GM12878 (cell line): ENCODE data around the gene RERGL. TPM values are rescaled to one million over a fixed set of nuclear protein-coding genes. Genes with fewer than 3 reads are reported as not detected.

ENCODE experiments used
- ATAC-seq: fragments of 200-7000 bp; cut with Tn5 transposase; 3 replicates; pipeline ENCODE4 v1.9.1; 2020; ENCODE audit warnings: mild to moderate bottlenecking, moderate library complexity
- BruUV-seq: library from RNA; stranded (reverse); fragments of 400-500 nt; replicated peaks from 2 replicates; lab custom pipeline; 2021; lab: Mats Ljungman, UMichigan
- CTCF ChIA-PET: fragments of 300-600 bp; sonication (Branson Sonifier 250); formaldehyde crosslinking; extraction: SDS; loops from one replicate; lab custom pipeline; 2021; ENCODE audit warnings: inconsistent platforms; lab: Yijun Ruan, JAX
- POLR2A ChIA-PET: fragments of 350-600 bp; formaldehyde crosslinking; extraction: SDS; loops from one replicate; lab custom pipeline; 2021; ENCODE audit warnings: inconsistent platforms; lab: Charles Lee
- RAD21 ChIA-PET: fragments of 300-600 bp; sonication (Branson Sonifier 250); formaldehyde crosslinking; loops from one replicate; lab custom pipeline; 2023; ENCODE audit warnings: antibody characterized with exemption; ENCODE audit not compliant: unreplicated experiment; lab: Charles Lee
- SMC1A ChIA-PET: fragments of 300-600 bp; sonication (Branson Sonifier 250); formaldehyde crosslinking; loops from one replicate; lab custom pipeline; 2023; ENCODE audit not compliant: unreplicated experiment, uncharacterized antibody; lab: Charles Lee
- DNase-seq: peaks from one replicate; pipeline ENCODE4 v3.0.0-alpha.2; 2011; ENCODE audit warnings: low read depth, low spot score
- FAIRE-seq: peaks from 3 replicates; lab custom pipeline; 2011; peaks lifted over from hg19 to GRCh38; lab: Jason Lieb, UNC
- H2AFZ ChIP-seq: 2 replicates; pipeline ENCODE4 v1.6.0; 2011; ENCODE audit warnings: low read depth, low read length, control low read depth; ENCODE audit not compliant: control insufficient read depth
- H3K27ac ChIP-seq: 2 replicates; pipeline ENCODE4 v1.5.1; 2011; ENCODE audit warnings: control low read depth; ENCODE audit not compliant: control insufficient read depth, insufficient read depth
- H3K27me3 ChIP-seq, 2 experiments: replicated peaks in 1 of 2; 2 replicates each; pipeline versions ENCODE4 v1.6.0 to v1.6.1; 2011; ENCODE audit warnings: low read length in 1 of 2; ENCODE audit not compliant: control insufficient read depth in 2 of 2, insufficient read depth in 2 of 2
- H3K36me3 ChIP-seq, 2 experiments: 2 replicates each; pipeline ENCODE4 v1.5.1; 2011; ENCODE audit warnings: low read length in 1 of 2; ENCODE audit not compliant: control insufficient read depth in 2 of 2, insufficient read depth in 2 of 2
- H3K4me1 ChIP-seq: 2 replicates; pipeline ENCODE4 v1.6.1; 2011; ENCODE audit warnings: mild to moderate bottlenecking, low read length, moderate library complexity, mixed read lengths; ENCODE audit not compliant: control insufficient read depth, insufficient read depth
- H3K4me2 ChIP-seq: 2 replicates; pipeline ENCODE4 v1.6.0; 2011; ENCODE audit warnings: control low read depth; ENCODE audit not compliant: control insufficient read depth, insufficient read depth
- H3K4me3 ChIP-seq: fragments of 200-600 bp; sonication (generic); 2 replicates; pipeline ENCODE4 v1.5.1; 2016
- H3K79me2 ChIP-seq: 2 replicates; pipeline ENCODE4 v1.6.0; 2011; ENCODE audit warnings: low read length; ENCODE audit not compliant: control insufficient read depth, insufficient read depth
- H3K9ac ChIP-seq: 2 replicates; pipeline ENCODE4 v1.8.0; 2011; ENCODE audit warnings: low read length, control low read depth, mixed read lengths; ENCODE audit not compliant: control insufficient read depth, insufficient read depth
- H3K9me3 ChIP-seq: replicated peaks from 3 replicates; pipeline ENCODE4 v1.5.1; 2011; ENCODE audit warnings: mild to moderate bottlenecking, low read length; ENCODE audit not compliant: control insufficient read depth, insufficient read depth
- H4K20me1 ChIP-seq: 2 replicates; pipeline ENCODE4 v1.6.0; 2011; ENCODE audit not compliant: control insufficient read depth, insufficient read depth
- BACH1 ChIP-seq: fragments of 450-650 bp; IDR thresholded peaks from 2 replicates; pipeline ENCODE4 v1.6.1; 2017; ENCODE audit warnings: mild to moderate bottlenecking, borderline replicate concordance
- BRCA1 ChIP-seq: IDR thresholded peaks from 2 replicates; pipeline ENCODE4 v1.6.1; 2011; ENCODE audit warnings: low read depth, low read length, improper control_type of control experiment
- CEBPB ChIP-seq, 2 experiments: fragments of 150-350 bp in 1 of 2; IDR thresholded peaks; 2 replicates each; pipeline ENCODE4 v1.6.1; 2012 to 2014; ENCODE audit warnings: low read depth in 2 of 2, low read length in 2 of 2, borderline replicate concordance in 1 of 2, inconsistent platforms in 1 of 2
- DPF2 ChIP-seq: fragments of 450-650 bp; IDR thresholded peaks from 2 replicates; pipeline ENCODE4 v1.6.1; 2017; ENCODE audit warnings: mild to moderate bottlenecking
- MYB ChIP-seq: fragments of 150-350 bp; IDR thresholded peaks from 2 replicates; pipeline ENCODE4 v1.6.1; 2014; ENCODE audit warnings: mild to moderate bottlenecking, low read depth, low read length, borderline replicate concordance
- NR2C2 ChIP-seq: IDR thresholded peaks from 2 replicates; pipeline ENCODE4 v1.6.1; 2011; ENCODE audit warnings: borderline replicate concordance, low read depth; ENCODE audit not compliant: control insufficient read depth, insufficient read length
- NR2F1 ChIP-seq: fragments of 450-650 bp; conservative IDR thresholded peaks from 2 replicates; pipeline ENCODE4 v1.6.1; 2017; ENCODE audit warnings: mild to moderate bottlenecking
- PML ChIP-seq: IDR thresholded peaks from 2 replicates; pipeline ENCODE4 v1.6.1; 2012; ENCODE audit warnings: low read length, inconsistent platforms
- POLR2A ChIP-seq: IDR thresholded peaks from 2 replicates; pipeline ENCODE4 v1.6.1; 2011; ENCODE audit warnings: low read depth, mild to moderate bottlenecking, low read length
- RAD21 ChIP-seq: IDR thresholded peaks from 2 replicates; pipeline ENCODE4 v1.6.1; 2011; ENCODE audit warnings: mild to moderate bottlenecking, low read depth, low read length, moderate library complexity; ENCODE audit not compliant: insufficient read depth
- REST ChIP-seq: IDR thresholded peaks from 2 replicates; pipeline ENCODE4 v1.6.1; 2012; ENCODE audit warnings: mild to moderate bottlenecking, low read depth, low read length
- SKIL ChIP-seq: fragments of 450-650 bp; IDR thresholded peaks from 2 replicates; pipeline ENCODE4 v1.6.1; 2017; ENCODE audit warnings: mild to moderate bottlenecking, low read depth, inconsistent platforms; ENCODE audit not compliant: poor library complexity, severe bottlenecking
- SPI1 ChIP-seq: IDR thresholded peaks from 2 replicates; pipeline ENCODE4 v1.6.1; 2011; ENCODE audit warnings: low read depth, mild to moderate bottlenecking, low read length, moderate library complexity, borderline replicate concordance; ENCODE audit not compliant: insufficient read depth
- STAT1 ChIP-seq: fragments of 450-650 bp; conservative IDR thresholded peaks from 2 replicates; pipeline ENCODE4 v1.6.1; 2014; ENCODE audit warnings: antibody characterized with exemption, mild to moderate bottlenecking
- TARDBP ChIP-seq: IDR thresholded peaks from 2 replicates; pipeline ENCODE4 v1.6.1; 2016; ENCODE audit warnings: borderline replicate concordance
- USF2 ChIP-seq: IDR thresholded peaks from 2 replicates; pipeline ENCODE4 v1.6.1; 2011; ENCODE audit warnings: low read depth, low read length, improper control_type of control experiment, borderline replicate concordance
- ZBED1 ChIP-seq: IDR thresholded peaks from 2 replicates; pipeline ENCODE4 v1.6.1; 2016; ENCODE audit warnings: borderline replicate concordance
- WGBS: methylation state at CpG from one replicate; pipeline ENCODE4 v1.1.6; 2016; ENCODE audit warnings: low lambda C conversion rate; ENCODE audit not compliant: insufficient replicate concordance, insufficient coverage; ENCODE audit errors: missing lambda C conversion rate; 5-methylcytosine and 5-hydroxymethylcytosine counted together
- in situ Hi-C: fragments of 300-500 bp; cut with MboI; formaldehyde crosslinking; loops from 9 replicates; pipeline ENCODE4 v1.14.3; 2018; ENCODE audit warnings: mixed read lengths
- intact Hi-C: fragments of 100-400 bp; cut with micrococcal nuclease; formaldehyde crosslinking; loops from one replicate; pipeline ENCODE4 v1.14.2; 2022; ENCODE audit not compliant: unreplicated experiment
- polyA plus RNA-seq, 11 experiments: library from polyadenylated mRNA; depleted of rRNA in 4 of 11; unstranded in 6 of 11; stranded (reverse) in 5 of 11; fragments of >200 nt; fragmentation: Nextera tagmentation in 4 of 11; fragmentation: Illumina TruSeq in 1 of 11; extraction: Ambion mirVana in 4 of 11; extraction: Trizol in 1 of 11; gene quantifications; 1 replicate in 1 of 11; 2 replicates in 10 of 11; pipeline versions ENCODE4 v1.2.1 to v1.2.3, GENCODE V29; 2011 to 2016; ENCODE audit warnings: inconsistent platforms in 2 of 11, missing spikeins in 2 of 11, low read depth in 1 of 11
- total RNA-seq, 4 experiments: library from RNA; depleted of rRNA in 3 of 4; stranded (reverse); fragments of >200 nt in 3 of 4; fragmentation: Illumina TruSeq in 1 of 4; extraction: Trizol in 1 of 4; gene quantifications; 2 replicates each; pipeline versions ENCODE4 v1.2.1 to v1.2.3, GENCODE V29; 2013 to 2021

The RERGL gene
- total and polyA plus RNA-seq, 10 of the 15 experiments (the other 5 are each of a cell fraction or from before 2014, with no cell fraction given), result 0.10 to 0.28 (median 0.14) TPM; not detected in 3

- TF ChIP-seq BRCA1 (no peak), SPI1 (no peak), BACH1 (no peak), RAD21 (no peak), USF2 (no peak), NR2F1 (no peak)
Measured at GRCh38 chr12:18057051-18057450, 32.9 kb downstream of the RERGL start (continued).

GRCh38 chr12:18054925-18055619, 34.9 kb downstream of the RERGL start:
- Histone ChIP-seq H3K79me2 (no peaks in the 10 kb centered on the region), H3K4me2 (no peak overlapping the region), H3K27me3 (no peaks in the 10 kb centered on the region), H4K20me1 (no peaks in the 10 kb centered on the region), H3K9me3 (no peaks in the 10 kb centered on the region), H3K9ac (no peak overlapping the region), H3K36me3 (no peaks in the 10 kb centered on the region), H3K4me3 (no peak overlapping the region), H2AFZ (no peak overlapping the region), H3K27ac (no peak overlapping the region), H3K4me1 (no peaks in the 10 kb centered on the region)
- ATAC-seq (no peak), FAIRE-seq (no peak), DNase-seq (no peak)
- SMC1A ChIA-PET, result interaction anchor here (0.6 kb wide), 1 partner anchor 1262 kb away, joined by 3 read pairs; no protein-coding TSS in a partner anchor
- in situ Hi-C loops, result no loop called here
- RAD21 ChIA-PET, result no interaction called here
- BruUV-seq, result no TSS peak
- intact Hi-C loops, result no loop called here
- CTCF ChIA-PET, result no interaction called here
- POLR2A ChIA-PET, result no interaction called here
- WGBS, result 20% methylated on average over 2 of the region's 2 CpGs
- TF ChIP-seq TARDBP (no peak), SKIL (no peak), ZBED1 (no peak), PML (no peak), DPF2 (no peak), NR2C2 (no peak), CEBPB (IDR thresholded peaks at IDR 0.05; ENCODE audit: borderline replicate concordance in 1 of 2, low read depth in 2 of 2, low read length in 2 of 2) (no peak), POLR2A (no peak), MYB (no peak), STAT1 (no peak), REST (no peak)
